ENCODE results near the gene IFNAR2.
A peak's percentile ranks its signal among the peaks of the same experiment; 100 is the strongest.

IFNAR2 gene

DNA sequence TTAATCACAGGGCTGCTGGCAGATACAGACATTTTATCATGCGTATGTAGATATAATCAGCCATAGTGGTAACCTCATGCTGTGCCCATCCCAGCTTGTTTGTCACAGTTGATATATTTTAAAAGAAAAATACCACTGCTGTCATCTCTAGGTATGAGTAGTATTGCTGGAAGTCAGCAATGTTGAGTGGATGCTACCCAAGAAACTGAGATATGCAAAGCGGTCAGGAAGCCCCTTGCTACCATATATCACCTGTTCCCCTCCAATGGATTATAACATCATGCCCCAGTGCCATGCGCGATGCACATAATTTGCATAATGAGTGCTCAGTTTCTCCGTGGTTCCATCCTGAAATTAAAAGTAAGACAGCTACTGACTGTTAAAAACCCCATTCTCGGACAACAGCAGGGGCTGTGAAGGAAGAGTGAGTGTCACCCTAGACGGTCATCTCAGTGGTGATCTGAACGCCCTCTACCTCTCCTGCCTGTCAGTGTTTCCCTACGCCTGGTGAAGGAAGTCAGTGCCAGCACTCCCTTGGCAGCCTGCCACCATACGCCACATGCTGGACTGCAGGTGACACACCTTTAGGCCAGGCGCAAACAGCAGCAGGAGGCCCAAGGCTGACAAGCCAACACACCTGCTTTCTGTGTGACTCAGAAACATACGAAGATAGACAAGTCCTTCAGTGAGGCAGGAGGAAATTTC, 39.2 kb downstream of the IFNAR2 start:
- Mint-ChIP-seq H3K27ac (peak overlapping the region in 1 of 3 experiments; percentile 3), H3K9me3 (peaks cover 5% of the 10 kb centered on the region), H3K27me3 (ENCODE audit: low read depth) (no peaks in the 10 kb centered on the region), H3K4me3 (peak overlapping the region; percentile 5 to 69 (median 65)), H3K36me3 (ENCODE audit: low read depth) (peaks cover 26% of the 10 kb centered on the region), H3K4me1 (peaks cover 35% of the 10 kb centered on the region)
- TF ChIP-seq, protein P1, sequence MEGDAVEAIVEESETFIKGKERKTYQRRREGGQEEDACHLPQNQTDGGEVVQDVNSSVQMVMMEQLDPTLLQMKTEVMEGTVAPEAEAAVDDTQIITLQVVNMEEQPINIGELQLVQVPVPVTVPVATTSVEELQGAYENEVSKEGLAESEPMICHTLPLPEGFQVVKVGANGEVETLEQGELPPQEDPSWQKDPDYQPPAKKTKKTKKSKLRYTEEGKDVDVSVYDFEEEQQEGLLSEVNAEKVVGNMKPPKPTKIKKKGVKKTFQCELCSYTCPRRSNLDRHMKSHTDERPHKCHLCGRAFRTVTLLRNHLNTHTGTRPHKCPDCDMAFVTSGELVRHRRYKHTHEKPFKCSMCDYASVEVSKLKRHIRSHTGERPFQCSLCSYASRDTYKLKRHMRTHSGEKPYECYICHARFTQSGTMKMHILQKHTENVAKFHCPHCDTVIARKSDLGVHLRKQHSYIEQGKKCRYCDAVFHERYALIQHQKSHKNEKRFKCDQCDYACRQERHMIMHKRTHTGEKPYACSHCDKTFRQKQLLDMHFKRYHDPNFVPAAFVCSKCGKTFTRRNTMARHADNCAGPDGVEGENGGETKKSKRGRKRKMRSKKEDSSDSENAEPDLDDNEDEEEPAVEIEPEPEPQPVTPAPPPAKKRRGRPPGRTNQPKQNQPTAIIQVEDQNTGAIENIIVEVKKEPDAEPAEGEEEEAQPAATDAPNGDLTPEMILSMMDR (IDR thresholded peaks at IDR 0.05; ENCODE audit: unreplicated experiment in 3 of 3) = no peak

DNA sequence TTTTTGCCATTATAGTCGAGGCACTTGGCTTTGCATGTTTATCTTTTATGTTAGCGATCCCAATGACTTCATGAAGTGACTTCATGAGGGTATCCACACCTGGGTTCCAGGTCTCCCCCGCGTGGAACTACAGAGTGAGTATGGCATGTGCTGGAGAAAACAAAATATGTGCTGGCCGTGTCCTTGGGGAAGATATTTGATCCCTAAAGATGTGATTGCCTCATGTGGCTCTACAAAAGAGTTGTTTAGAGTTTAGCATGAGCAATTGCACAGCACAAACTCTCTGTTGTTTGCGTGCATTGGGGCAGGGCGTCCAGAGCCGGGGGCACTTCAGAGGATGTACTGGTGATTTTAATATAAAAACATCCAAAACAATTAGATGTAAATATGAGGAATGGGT, 41.2 kb downstream of the IFNAR2 start:
- H3K27ac Mint-ChIP-seq = no peak overlapping the region
- no peak overlapping the region for H3K4me3 Mint-ChIP-seq
- H3K4me1 Mint-ChIP-seq = peaks cover 22% of the 10 kb centered on the region
- H3K36me3 Mint-ChIP-seq (ENCODE audit: low read depth) = peaks cover 38% of the 10 kb centered on the region
- H3K27me3 Mint-ChIP-seq (ENCODE audit: low read depth) = no peaks in the 10 kb centered on the region
- TF ChIP-seq, protein P1 (IDR thresholded peaks at IDR 0.05; ENCODE audit: unreplicated experiment in 3 of 3) = no peak
- peaks cover 15% of the 10 kb centered on the region for H3K9me3 Mint-ChIP-seq

DNA sequence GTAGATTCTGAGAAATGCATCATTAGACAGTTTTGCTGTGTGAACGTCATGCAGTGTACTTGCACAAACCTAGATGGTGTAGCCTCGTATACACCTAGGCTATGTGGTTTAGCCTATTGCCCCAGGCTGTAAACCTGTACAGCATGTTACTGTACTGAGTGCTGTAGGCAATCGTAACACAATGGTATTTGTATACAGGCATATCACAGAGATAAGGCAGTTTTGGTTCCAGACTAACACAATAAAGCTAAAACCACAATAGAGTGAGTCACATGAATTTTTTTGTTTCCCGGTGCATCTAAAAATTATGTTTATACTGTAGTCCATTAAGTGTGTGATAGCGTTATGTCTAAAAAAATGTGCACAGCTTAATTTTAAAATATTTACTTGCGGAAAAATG, 43.3 kb downstream of the IFNAR2 start:
- peaks cover 51% of the 10 kb centered on the region for H3K36me3 Mint-ChIP-seq (ENCODE audit: low read depth)
- H3K4me3 Mint-ChIP-seq = no peak overlapping the region
- H3K9me3 Mint-ChIP-seq = peaks cover 21% of the 10 kb centered on the region
- H3K27me3 Mint-ChIP-seq (ENCODE audit: low read depth) = no peaks in the 10 kb centered on the region
- TF ChIP-seq, protein P1 (IDR thresholded peaks at IDR 0.05; ENCODE audit: unreplicated experiment in 3 of 3) = no peak
- peaks cover 7% of the 10 kb centered on the region for H3K4me1 Mint-ChIP-seq
- no peak overlapping the region for H3K27ac Mint-ChIP-seq

DNA sequence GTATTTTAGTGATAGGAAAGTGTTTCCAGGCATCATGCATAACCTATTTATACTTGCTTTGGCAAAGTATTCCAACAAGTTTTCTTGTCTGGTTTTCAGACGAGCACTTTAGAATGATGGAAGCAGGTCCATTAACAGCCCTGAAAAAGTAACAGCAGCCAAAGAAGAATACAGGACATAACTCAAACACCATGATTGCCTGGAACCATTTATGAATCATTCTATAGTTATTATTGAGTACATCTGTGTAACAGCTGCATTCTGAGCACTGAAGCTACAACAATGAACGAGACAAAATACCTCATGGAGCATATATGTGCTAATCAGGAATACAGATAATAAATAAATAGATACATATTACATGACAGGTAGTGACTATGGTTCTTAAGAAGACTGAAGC, 49.0 kb downstream of the IFNAR2 start:
- H3K4me1 Mint-ChIP-seq = no peaks in the 10 kb centered on the region
- peaks cover 4% of the 10 kb centered on the region for H3K27me3 Mint-ChIP-seq (ENCODE audit: low read depth)
- no peak overlapping the region for H3K27ac Mint-ChIP-seq
- H3K9me3 Mint-ChIP-seq = peaks cover 35% of the 10 kb centered on the region
- TF ChIP-seq, protein P1 (IDR thresholded peaks at IDR 0.05; ENCODE audit: unreplicated experiment in 3 of 3) = no peak
- H3K36me3 Mint-ChIP-seq (ENCODE audit: low read depth) = peaks cover 72% of the 10 kb centered on the region
- H3K4me3 Mint-ChIP-seq = no peak overlapping the region

DNA sequence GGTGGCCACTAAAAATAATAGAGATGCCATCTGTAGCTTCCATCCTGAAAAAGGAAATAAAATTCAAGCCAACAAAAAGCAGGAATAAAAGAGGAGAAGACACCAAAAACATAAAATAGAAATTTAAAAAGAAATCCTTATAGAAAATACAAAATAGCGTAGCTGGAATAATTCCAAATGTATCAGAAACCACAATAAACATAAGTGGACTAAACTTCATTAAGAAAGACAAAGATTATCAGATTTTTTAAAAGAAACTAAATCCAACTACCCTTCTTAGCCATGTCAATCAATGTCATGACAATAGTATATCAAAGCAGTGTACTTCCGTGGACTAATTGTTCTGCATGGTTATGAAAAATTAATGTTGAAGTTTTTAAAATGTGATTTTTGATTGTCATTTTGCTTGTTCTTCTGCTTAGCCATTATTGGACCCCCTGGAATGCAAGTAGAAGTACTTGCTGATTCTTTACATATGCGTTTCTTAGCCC, 49.6 kb downstream of the IFNAR2 start:
- Mint-ChIP-seq H3K4me3 (no peak overlapping the region), H3K4me1 (no peaks in the 10 kb centered on the region)

More for the DNA sequence above, 49.6 kb downstream of the IFNAR2 start:
- no peak overlapping the region for H3K27ac Mint-ChIP-seq
- TF ChIP-seq, protein P1 (IDR thresholded peaks at IDR 0.05; ENCODE audit: unreplicated experiment in 3 of 3) = no peak
- peaks cover 33% of the 10 kb centered on the region for H3K9me3 Mint-ChIP-seq
- peaks cover 72% of the 10 kb centered on the region for H3K36me3 Mint-ChIP-seq (ENCODE audit: low read depth)
- peaks cover 4% of the 10 kb centered on the region for H3K27me3 Mint-ChIP-seq (ENCODE audit: low read depth)

All from nephron (organoid).